NCI-H1417 treated with DMSO at 0.1 percent for 48 hours (cell line): Measurements from ENCODE around the gene SLC39A6.
A peak's percentile ranks its signal among the peaks of the same experiment; 100 is the strongest.
"Not testable (repeated sequence)": the region's sequence is repeated elsewhere in the genome, so short reads cannot be mapped to it uniquely, and the experiment has no call there.

Source experiments
- DNase-seq: peaks from one replicate; lab custom pipeline; 2025; lab: John Stamatoyannopoulos, UW

SLC39A6 gene

GRCh38 chr18:36129300-36130038 lies at the start of gene SLC39A6, which contains the start of gene ELP2:
TSS of gene SLC39A6 (minus strand) at chr18:36129340. CDS start at chr18:36127007, 2,333 bp downstream.
TSS of gene ELP2 (plus strand) at chr18:36129899. CDS start at chr18:36129934, 35 bp downstream.
- peak; percentile 76 for DNase-seq

DNA sequence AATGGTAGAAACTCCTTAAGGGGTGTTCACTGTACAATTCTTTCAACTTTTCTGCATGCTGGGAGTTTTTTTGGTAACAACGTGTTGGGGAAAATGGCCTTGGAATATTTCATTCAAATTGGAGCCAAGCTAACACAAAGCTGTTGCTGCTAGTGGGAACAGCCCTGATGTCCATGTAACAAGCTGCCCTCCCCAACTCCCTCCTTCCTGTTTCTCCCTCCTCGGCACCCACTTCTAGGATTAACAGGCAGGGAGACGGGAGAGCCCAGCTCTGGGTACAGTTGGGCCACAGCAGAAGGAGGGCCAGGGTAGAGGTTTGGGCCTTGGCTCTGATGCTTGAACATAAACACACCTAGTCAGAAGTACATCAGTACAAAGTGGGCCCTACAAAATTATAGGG lies 48.8 kb upstream of the SLC39A6 start:
- no peak for DNase-seq

- DNase-seq = no peak
Measured at GRCh38 chr18:36176711-36177110, 47.6 kb upstream of the SLC39A6 start.

DNA sequence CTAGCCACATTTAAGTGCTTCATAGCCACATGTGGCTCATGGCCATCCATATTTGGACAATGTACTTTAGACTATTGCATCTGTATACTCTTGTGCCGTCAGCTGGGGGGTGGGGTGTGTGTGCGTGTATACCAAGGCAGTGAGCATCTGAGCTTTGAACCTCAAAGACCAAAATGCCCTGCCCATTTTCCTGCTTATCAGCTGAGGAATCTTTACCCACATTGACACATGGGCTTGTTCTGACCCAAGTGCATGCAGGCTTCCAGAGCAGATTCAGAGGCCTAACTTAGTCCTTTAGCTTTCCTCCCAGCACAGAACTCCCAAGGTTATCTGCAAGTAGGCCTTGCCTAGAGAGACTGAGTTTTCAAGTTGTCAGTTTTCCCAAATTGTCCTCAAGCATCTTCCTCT lies 47.0 kb upstream of the SLC39A6 start:
- DNase-seq = no peak

DNA sequence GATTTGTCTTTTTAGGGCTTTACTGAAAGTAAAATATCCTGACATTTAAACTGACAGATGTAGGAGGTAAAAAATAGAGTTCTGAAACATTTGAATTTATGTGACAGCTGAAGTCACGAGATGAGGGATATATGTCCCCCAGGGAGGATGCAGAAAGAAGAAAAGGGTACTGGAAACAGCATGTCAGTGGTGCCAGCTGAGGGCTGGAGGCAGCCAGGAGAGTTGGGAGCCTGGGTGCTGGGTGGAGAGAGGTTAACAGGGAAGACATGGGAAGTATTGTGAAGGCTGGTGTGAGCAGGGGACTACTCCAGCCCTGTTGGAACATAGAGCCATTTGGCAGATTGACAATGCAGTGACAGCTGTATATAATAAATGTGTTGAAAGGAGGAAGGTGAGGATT lies 46.3 kb upstream of the SLC39A6 start:
- DNase-seq = no peak

- DNase-seq = no peak
Measured at GRCh38 chr18:36169938-36170337, 40.8 kb upstream of the SLC39A6 start.

- not testable (repeated sequence) for DNase-seq
Measured at GRCh38 chr18:36168296-36168695, 39.2 kb upstream of the SLC39A6 start.

DNA sequence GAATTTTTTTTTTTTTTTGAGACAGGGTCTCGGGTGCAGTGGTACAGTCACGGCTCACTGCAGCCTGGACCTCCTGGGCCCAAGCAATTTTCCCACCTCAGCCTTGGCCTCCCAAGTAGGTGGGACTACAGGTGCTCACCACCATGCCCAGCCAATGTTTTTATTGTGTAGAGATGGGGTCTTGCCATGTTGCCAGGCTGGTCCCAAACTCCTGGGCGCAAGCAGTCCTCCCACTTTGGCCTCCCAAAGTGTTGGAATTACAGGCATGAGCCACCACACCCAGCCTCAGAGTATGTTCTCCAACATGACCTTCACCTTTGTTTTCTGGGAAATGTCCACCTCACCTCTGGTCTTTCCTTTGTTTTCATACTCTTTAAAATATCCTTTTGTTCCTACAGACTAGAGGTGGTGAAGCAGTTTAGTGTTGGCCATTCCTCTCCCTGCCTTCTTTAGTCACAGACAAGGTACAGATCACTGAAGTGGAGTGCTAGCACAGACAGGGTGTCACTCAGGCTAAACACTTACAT lies 38.6 kb upstream of the SLC39A6 start:
- DNase-seq = no peak

DNA sequence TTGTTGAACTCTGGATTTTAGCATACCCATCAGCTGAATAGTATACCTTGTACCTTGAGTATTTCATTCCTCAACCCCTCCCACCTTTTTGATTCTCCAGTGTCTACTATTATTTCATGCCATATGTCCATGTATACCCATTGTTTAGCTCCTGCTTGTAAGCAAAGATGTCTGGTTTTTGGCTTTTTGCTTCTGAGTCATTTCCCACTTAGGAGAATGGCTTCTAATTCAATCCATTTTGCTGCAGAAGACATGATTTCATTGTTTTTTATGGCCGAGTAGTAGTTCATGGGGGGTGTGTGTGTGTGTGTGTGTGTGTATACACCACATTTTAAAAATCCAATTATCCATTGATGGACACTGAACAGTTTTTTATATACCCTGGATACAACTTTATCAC lies 33.8 kb upstream of the SLC39A6 start:
- no peak for DNase-seq

DNA sequence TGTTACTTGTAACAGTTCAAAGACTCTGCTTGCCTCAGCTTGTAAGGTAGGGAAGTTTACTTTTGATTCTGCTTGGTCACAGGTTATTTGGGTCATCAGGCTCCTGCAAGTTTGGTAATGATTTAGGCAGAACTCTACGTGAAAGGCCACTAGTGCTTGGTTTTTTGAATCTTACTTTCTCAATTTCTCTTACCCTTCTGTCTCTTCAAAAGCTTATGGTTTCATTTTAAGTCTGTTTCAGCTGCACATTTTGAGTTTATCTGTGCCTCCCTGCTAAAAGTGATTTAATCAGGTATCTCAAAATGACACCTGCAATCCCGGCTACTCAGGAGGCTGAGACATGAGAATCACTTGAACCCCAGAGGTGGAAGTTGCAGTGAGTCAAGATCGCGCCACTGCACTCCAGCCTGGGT lies 31.8 kb upstream of the SLC39A6 start:
- DNase-seq = no peak

- no peak for DNase-seq
Measured at GRCh38 chr18:36158266-36158867, 29.2 kb upstream of the SLC39A6 start.

DNA sequence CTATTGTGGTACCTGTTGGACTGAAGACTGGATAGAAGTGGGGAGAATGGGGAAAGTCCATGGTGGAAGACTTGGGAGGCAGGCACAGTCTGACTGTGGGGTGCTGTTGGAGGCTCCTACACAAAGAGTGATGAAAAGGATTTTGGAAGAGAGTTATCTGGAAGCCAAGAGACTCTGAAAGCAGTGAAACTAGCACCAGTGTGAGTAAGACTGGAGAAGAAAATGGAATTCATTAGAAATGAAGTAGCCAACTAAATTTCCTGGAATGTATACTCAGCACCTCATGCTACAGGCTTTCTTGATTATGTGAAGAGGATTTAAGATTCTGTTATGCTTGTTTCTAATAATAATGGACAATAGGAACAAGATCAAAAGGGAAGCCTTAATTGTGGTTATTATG lies 28.3 kb upstream of the SLC39A6 start:
- no peak for DNase-seq

GRCh38 chr18:36155851-36156757 lies 27.0 kb upstream of the SLC39A6 start:
- DNase-seq = no peak

DNA sequence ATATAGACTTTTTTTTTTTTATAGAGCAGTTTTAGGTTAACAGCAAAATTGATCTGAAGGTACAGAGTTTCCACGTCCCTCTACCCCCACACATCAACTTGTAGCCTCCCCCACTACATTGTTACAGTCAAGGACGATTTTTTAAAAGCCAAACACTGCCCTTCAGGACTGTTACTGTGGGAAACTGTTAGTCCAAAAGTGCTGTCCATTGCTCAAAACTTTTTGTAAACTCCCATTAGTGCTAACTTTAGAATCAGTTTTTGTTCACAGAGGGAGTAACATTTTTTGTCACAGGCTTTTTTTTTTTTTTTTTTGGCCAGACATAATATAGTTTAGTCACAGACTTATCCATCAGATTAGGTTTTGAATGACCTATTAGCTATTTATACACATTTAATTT lies 24.6 kb upstream of the SLC39A6 start:
- no peak for DNase-seq

DNA sequence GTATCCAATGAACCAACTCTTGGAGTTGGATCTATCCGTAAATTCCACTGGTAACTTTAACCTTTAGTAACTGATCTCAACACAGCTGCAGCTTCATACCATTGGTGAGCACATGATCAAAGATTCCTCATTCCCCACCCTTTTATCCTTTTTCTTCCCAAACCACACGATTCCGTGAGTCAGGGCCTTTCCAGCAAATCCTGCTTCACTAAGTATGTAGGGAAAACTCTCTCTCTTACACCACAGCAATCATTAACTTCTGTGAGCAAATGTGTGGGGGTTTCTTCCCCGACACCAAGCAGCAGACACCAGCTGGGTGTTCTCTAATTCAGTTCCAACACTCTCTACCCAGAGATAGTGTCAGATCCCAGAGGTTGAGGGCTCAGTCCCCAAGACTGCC lies 24.1 kb upstream of the SLC39A6 start:
- no peak for DNase-seq

GRCh38 chr18:36152781-36153180 lies 23.6 kb upstream of the SLC39A6 start:
- DNase-seq = no peak

DNA sequence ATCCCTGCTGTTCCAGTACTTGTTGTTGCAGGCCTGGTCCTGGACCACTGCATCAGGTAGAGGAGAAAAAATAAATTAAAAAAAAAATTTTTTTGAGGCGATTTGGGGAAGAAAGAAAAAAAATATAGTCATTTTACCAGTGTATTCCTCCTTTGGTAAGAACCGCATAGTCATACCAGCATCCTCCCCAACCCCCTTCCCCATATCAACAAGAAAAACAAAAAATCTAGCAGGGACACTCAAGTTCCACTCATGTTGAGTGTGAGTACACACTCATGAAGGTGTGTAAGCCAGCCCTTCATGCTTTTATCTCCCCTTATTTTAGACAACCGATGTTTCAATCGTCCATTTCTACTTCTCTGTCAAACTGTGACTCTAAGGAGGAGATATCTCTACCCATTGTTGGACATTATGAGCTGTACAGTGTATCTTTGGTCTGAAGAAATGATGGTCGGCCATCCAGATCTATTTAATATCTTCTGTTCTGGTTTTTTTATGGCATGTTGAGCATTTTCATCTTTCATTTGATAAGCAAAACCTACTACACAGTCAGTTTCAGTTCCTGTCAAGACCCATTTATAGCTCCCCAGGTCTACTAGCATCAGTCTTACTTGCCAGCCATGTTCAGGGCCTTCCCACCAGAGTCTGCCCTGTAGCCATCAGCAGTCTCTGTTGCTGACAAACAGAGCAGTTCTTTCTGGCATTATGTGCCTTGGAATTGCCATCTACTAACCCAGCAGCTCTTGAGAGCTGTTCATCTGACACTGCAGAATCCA lies 20.6 kb upstream of the SLC39A6 start:
- no peak for DNase-seq

DNA sequence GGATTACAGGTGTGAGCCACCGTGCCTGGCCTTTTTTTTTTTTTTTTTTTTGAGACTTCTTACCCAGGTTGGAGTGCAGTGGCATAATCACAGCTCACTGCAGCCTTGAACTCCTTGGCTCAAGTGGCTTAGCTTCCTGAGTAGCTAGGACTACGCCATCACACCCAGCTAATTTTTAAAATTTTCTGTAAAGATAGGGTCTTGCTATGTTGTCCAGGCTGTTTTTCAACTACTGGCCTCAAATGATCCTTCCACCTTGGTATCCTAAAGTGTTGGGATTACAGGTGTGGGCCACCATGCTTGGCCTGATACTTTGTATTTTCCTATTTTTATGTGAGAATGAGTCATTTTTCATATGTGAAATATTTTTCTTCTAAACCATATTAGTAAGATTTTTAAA lies 14.3 kb upstream of the SLC39A6 start:
- DNase-seq = no peak

- no peak for DNase-seq
Measured at GRCh38 chr18:36142751-36143150, 13.6 kb upstream of the SLC39A6 start.

DNA sequence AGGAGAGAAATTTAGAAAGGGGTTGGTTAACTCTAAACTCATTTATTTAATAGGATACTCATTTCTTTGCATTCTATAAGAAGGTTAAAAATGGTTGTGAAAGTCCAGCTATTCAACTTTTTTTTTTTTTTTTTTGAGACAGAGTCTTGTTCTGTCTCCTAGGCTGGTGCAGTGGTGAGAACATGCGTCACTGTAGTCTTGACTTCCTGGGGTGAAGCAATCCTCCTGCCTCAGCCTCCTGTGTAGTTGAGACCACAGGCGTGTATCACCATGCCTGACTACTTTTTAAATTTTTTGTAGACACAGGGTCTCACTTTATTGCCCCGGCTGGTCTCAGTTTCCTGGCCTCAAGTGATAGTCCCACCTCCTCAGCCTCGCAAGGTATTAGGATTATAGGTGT lies 12.4 kb upstream of the SLC39A6 start:
- no peak for DNase-seq

DNA sequence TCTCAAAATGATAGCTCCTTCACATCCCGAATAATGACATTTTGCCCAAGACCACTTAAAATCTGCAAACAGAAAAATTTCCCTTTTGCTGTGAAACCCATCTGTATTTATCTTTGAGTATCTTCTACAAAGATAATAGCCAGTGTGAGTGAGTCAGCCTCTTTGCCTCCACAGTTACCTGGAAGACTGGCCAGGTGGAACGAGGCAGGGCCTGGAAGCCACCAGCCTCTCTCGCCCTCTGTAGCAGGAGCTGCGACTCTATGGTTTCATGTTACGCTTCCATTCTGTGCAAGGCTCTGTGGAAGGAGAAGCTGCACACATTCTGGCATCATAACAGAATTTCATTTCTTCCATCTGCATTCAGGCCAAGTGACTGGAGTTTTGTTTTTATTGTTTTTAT lies 10.1 kb upstream of the SLC39A6 start:
- DNase-seq = no peak

- no peak for DNase-seq
Measured at GRCh38 chr18:36135264-36135663, 6.1 kb upstream of the SLC39A6 start.
